ENCODE results near the gene ARMC2.

GRCh38 chr6:108850669-108851465 is 2.6 kb downstream of the ARMC2 start:
- TF ChIP-seq CTCF (IDR thresholded peaks at IDR 0.05), result no peak
- no peak for TF ChIP-seq HMGXB4 (CRISPR knock-in tag; IDR thresholded peaks at IDR 0.05; ENCODE audit: borderline replicate concordance)
- TF ChIP-seq POLR2A (IDR thresholded peaks at IDR 0.05; ENCODE audit: low read length), result no peak
- no peak for TF ChIP-seq MYC (IDR thresholded peaks at IDR 0.05; ENCODE audit: borderline replicate concordance, low read length)
- TF ChIP-seq CEBPB (IDR thresholded peaks at IDR 0.05), result no peak
- no peak for TF ChIP-seq ZFP36 (IDR thresholded peaks at IDR 0.05; ENCODE audit: borderline replicate concordance, partially characterized antibody)
- TF ChIP-seq NR3C1 (IDR thresholded peaks at IDR 0.05), result no peak
- TF ChIP-seq MAX (IDR thresholded peaks at IDR 0.05), result no peak
- TF ChIP-seq REST (IDR thresholded peaks at IDR 0.05), result no peak
- no peak for TF ChIP-seq MAZ (IDR thresholded peaks at IDR 0.05; ENCODE audit: borderline replicate concordance, low read depth, low read length)
- no peak for TF ChIP-seq JUN (IDR thresholded peaks at IDR 0.05)
